Measurements from ENCODE around the gene DTNB.

DNA sequence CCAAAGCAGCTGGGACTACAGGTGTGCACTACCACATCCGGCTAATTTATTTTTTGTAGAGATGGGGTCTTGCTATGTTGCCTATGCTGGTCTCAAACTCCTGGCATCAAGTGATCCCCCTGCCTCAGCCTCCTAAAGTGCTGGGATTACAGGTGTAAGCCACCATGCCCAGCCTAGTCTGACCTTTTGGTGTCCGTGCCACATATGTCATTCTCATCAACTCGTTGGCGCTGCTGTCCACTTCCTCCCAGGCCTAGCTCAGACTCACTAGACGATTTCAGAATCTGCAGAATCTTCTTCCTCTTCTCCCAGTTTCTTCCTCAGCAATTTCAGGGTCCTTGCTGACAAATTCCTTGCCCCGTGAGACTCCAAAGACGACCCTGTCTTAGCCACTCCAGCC lies 291.9 kb downstream of the DTNB start:
- TF ChIP-seq EZH2 (IDR thresholded peaks at IDR 0.05), result no peak
- TF ChIP-seq POLR2AphosphoS5 (IDR thresholded peaks at IDR 0.05; ENCODE audit: borderline replicate concordance, low read depth, low read length), result no peak
